Cardiac muscle cell (in vitro differentiated cells and primary cell): ENCODE results near the gene TACO1. TPM values are rescaled to one million over a fixed set of nuclear protein-coding genes. Genes with fewer than 3 reads are reported as not detected.

Experiments
- DNase-seq, 2 donors: peaks; one replicate each; pipeline versions ENCODE4 v3.0.0 to v3.0.0-alpha.2; 2010 to 2017; ENCODE audit warnings: low read depth in 1 of 2, low spot score in 1 of 2
- H3K27ac ChIP-seq: fragments of 200-600 bp; sonication (generic); 2 replicates; pipeline ENCODE4 v1.5.1; 2016
- H3K27me3 ChIP-seq: fragments of 200-600 bp; sonication (generic); 2 replicates; pipeline ENCODE4 v1.6.0; 2016; ENCODE audit warnings: control low read depth
- H3K36me3 ChIP-seq: fragments of 200-600 bp; sonication (generic); 2 replicates; pipeline ENCODE4 v1.5.1; 2016; ENCODE audit warnings: control low read depth
- H3K4me1 ChIP-seq: fragments of 200-600 bp; sonication (generic); 2 replicates; pipeline ENCODE4 v1.8.1; 2017; ENCODE audit warnings: low read depth, mild to moderate bottlenecking, mixed run types
- H3K4me3 ChIP-seq: fragments of 200-600 bp; sonication (generic); 2 replicates; pipeline ENCODE4 v1.5.1; 2016; ENCODE audit warnings: mild to moderate bottlenecking
- H3K9me3 ChIP-seq: fragments of 200-600 bp; sonication (generic); 2 replicates; pipeline ENCODE4 v1.5.1; 2017; ENCODE audit warnings: low read depth, mild to moderate bottlenecking, control low read depth
- polyA plus RNA-seq: library from polyadenylated mRNA; unstranded; fragments of >200 nt; fragmentation: Nextera tagmentation; extraction: Ambion mirVana; gene quantifications from 2 replicates; pipeline ENCODE4 v1.2.1, GENCODE V29; 2016
- total RNA-seq: library from RNA; depleted of rRNA; stranded (reverse); fragments of >200 nt; gene quantifications from 2 replicates; pipeline ENCODE4 v1.2.3, GENCODE V29; 2016
- TF ChIP-seq, protein P1 (sequence below): IDR thresholded peaks from 2 replicates; pipeline ENCODE4 v1.5.1; 2012; ENCODE audit warnings: low read depth, mild to moderate bottlenecking, low read length

Gene TACO1
- total and polyA plus RNA-seq, 2 experiments from 2014 or later = 25.6 to 54.9 TPM

DNA sequence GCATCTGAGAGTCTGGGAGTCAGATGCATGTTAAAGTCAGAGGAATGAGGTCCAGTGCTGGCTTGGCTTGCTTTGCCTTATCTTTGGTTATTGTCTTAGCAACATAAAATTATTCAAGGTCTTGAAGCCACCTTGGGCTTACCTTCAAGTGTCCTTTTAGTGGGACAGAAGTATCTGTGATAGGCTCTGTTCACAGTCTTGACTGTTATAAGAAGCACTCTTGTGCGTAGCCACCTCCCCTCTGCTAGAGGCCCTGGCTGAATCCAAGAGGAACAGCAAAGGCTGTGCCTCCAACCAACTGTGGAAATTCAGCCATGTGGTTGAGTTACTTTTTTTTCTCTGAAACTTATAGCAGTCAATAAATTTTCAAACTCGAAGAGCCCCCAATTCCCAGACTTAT is 13.0 kb downstream of the TACO1 start:
- no peaks in the 10 kb centered on the region for H3K27me3 ChIP-seq
- no peak for DNase-seq
- TF ChIP-seq, protein P1, sequence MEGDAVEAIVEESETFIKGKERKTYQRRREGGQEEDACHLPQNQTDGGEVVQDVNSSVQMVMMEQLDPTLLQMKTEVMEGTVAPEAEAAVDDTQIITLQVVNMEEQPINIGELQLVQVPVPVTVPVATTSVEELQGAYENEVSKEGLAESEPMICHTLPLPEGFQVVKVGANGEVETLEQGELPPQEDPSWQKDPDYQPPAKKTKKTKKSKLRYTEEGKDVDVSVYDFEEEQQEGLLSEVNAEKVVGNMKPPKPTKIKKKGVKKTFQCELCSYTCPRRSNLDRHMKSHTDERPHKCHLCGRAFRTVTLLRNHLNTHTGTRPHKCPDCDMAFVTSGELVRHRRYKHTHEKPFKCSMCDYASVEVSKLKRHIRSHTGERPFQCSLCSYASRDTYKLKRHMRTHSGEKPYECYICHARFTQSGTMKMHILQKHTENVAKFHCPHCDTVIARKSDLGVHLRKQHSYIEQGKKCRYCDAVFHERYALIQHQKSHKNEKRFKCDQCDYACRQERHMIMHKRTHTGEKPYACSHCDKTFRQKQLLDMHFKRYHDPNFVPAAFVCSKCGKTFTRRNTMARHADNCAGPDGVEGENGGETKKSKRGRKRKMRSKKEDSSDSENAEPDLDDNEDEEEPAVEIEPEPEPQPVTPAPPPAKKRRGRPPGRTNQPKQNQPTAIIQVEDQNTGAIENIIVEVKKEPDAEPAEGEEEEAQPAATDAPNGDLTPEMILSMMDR = no peak
- H3K27ac ChIP-seq = no peak overlapping the region
- H3K36me3 ChIP-seq = no peaks in the 10 kb centered on the region
- H3K4me3 ChIP-seq = no peak overlapping the region
- no peaks in the 10 kb centered on the region for H3K9me3 ChIP-seq
- no peaks in the 10 kb centered on the region for H3K4me1 ChIP-seq

DNA sequence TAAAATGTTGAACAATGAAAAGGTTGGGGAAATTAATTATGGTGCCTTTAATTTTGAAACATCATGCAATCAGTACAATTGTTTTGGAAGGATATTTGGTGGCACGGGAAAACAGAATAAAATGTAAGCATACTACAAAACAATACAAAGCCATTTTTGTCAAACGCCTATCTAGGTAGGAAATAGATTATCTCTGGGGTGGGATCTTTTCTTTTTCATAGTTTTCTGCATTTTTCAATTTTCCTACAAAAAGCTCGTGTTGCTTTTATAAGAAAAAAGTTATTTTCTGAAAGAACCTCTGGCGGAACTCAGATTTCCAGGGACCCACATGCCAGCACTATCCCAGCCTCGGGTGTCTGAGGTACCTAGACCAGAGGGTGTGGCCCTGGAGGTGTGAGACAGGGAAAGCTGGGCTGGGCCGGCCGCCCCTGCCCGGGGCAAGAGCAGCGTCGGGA is 20.6 kb downstream of the TACO1 start:
- Histone ChIP-seq H3K27ac (peak overlapping the region; percentile 78), H3K4me3 (peak overlapping the region; percentile 62), H3K36me3 (no peaks in the 10 kb centered on the region), H3K27me3 (no peaks in the 10 kb centered on the region), H3K4me1 (peaks cover 13% of the 10 kb centered on the region), H3K9me3 (no peaks in the 10 kb centered on the region)
- no peak for DNase-seq
- TF ChIP-seq, protein P1 = no peak

DNA sequence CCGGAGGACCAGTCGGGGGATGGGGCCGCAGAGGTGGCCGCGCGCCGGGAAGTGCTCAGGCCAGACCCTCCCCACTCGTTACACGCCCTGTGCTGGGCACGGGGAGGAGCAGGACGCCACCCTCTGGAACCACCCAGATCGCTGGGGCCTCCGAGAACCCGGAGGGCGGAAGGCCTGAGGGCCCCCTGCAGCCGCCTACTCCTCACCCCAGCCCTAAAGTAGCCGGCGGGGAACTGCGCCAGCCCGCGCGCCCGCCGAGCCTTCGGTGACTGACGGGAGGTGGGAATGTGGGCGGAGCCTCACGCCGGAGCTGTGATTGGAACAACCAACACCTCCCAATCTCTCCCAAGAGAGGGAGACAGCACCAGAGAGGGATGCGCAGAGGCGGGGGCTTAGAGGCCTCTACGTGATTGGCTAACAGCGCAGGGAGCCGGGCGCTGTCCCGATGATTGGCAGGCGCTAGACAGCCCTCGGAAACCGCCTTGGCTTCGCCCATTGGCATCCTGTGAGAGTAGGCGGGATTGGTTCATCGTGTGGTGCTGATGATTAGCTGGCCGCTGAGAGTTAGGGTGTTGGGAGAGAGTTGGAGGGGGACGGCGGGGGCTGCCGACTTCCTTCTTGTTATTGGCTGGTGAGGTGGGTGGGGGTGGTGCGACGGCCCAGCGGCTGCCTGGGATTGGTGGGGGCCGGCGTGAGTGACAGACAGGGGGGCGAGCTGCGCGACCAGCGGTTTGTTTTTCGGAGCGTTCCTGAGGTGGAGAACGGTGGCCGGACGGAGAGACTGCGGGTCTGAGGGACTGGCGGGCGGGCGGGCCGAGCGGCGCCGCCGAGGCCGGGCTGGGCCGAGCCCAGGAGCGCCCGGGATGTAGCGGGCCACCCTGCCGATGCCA is 21.2 kb downstream of the TACO1 start, which contains the start of gene MAP3K3:
Gene MAP3K3, plus strand, starts transcription at position 734 of the 890 bp plus-strand sequence. CDS start 343 bp downstream, outside the sequence.
- DNase-seq = peak; percentile 100
- TF ChIP-seq, protein P1 = peak; percentile 12
- H3K9me3 ChIP-seq = no peaks in the 10 kb centered on the region
- H3K27me3 ChIP-seq = no peaks in the 10 kb centered on the region
- H3K36me3 ChIP-seq = no peaks in the 10 kb centered on the region
- peaks cover 13% of the 10 kb centered on the region for H3K4me1 ChIP-seq
- peak within 1 kb of the TSS; percentile 88 for H3K4me3 ChIP-seq
- peak within 1 kb of the TSS; percentile 79 for H3K27ac ChIP-seq

DNA sequence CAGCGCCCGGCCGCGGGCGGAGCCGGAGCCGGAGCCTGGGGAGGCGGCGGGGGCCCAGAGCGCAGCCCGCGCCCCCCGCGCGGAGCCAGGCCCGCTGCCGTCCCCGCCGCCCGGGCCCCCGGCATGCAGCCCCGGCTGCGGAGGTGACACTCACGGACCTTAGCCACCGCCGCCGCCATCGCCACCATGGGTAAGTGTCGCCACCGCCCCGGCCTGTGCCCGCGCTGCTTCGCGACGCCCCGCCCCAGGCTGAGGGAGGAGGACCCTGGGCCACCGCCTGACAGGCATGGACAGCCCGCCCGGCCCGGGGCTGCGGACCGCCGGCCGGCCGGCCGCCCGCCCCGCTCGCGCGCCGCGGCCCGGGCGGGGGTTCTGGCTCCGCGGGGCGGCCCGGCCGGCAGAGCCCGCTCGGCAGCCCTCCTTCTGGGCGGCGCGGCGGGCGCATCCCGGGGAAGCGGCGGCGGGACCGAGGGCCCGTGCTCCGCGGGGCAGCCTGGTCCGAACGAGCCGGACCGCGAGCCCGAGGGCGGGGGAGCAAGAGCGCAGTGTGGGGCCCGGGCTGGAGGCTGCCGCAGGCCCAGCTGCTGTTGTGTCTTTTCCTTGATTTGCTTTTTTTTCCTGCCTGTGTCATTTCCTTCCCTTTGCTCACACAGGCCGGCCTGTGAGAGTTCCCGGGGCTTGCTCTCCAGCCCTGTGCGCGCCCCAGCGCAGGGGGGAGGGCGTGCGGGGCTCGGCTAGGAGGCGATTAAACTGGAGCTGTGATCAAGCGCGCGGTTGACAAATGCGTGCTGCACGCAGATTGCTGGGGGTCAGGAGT is 22.1 kb downstream of the TACO1 start:
- H3K27me3 ChIP-seq = no peaks in the 10 kb centered on the region
- H3K4me3 ChIP-seq = peak overlapping the region; percentile 88
- peak overlapping the region; percentile 79 for H3K27ac ChIP-seq
- peaks cover 13% of the 10 kb centered on the region for H3K4me1 ChIP-seq
- no peaks in the 10 kb centered on the region for H3K9me3 ChIP-seq
- TF ChIP-seq, protein P1 = no peak
- H3K36me3 ChIP-seq = no peaks in the 10 kb centered on the region
- peak; percentile 72 to 83 for DNase-seq

DNA sequence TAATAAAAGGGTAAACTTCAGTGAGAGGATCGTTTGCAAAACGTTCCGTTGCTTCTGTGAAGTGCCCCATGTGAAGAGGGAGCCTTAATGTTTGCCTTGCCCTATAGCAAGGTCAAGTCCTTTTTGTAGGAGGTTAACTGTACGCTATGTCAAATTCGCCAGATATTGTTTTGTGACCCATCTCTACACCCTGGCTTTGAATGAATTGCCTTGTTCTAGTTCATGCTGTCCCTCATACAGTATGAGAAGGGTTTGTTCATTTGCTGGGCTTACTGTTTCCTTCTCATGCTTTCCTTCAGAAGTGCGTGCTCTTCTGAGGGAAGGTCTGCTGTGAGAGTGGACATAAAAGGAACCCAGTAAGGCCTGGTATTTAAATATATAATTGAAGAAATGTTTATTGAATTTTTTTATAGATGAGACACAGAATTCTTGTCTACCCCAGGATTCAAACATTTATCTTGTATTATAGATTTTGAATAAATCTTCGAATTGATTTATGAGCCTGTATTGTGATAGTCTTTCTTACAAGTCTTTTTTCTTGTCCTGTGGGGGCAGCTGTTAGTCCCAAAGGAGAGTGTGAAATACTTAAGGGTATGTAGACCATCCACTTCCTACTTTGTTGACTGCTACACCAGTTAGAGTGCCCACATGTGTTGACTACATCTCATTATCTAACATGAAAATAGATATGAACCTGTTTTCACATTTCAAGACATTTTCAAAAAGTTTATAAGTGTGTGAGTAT is 23.3 kb downstream of the TACO1 start:
- Histone ChIP-seq H3K27me3 (no peaks in the 10 kb centered on the region), H3K4me1 (peaks cover 13% of the 10 kb centered on the region), H3K36me3 (no peaks in the 10 kb centered on the region), H3K27ac (no peak overlapping the region), H3K4me3 (peak overlapping the region; percentile 88), H3K9me3 (no peaks in the 10 kb centered on the region)
- TF ChIP-seq, protein P1 = no peak
- DNase-seq = no peak
